ENCODE results near the gene CCZ1.
"Not testable (repeated sequence)": the region's sequence is repeated elsewhere in the genome, so short reads cannot be mapped to it uniquely, and the experiment has no call there.

- not testable (repeated sequence) for TF ChIP-seq POLR2AphosphoS5, POLR2A (IDR thresholded peaks at IDR 0.05)
- TF ChIP-seq, protein P1, sequence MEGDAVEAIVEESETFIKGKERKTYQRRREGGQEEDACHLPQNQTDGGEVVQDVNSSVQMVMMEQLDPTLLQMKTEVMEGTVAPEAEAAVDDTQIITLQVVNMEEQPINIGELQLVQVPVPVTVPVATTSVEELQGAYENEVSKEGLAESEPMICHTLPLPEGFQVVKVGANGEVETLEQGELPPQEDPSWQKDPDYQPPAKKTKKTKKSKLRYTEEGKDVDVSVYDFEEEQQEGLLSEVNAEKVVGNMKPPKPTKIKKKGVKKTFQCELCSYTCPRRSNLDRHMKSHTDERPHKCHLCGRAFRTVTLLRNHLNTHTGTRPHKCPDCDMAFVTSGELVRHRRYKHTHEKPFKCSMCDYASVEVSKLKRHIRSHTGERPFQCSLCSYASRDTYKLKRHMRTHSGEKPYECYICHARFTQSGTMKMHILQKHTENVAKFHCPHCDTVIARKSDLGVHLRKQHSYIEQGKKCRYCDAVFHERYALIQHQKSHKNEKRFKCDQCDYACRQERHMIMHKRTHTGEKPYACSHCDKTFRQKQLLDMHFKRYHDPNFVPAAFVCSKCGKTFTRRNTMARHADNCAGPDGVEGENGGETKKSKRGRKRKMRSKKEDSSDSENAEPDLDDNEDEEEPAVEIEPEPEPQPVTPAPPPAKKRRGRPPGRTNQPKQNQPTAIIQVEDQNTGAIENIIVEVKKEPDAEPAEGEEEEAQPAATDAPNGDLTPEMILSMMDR (IDR thresholded peaks at IDR 0.05), result not testable (repeated sequence)
Measured at GRCh38 chr7:5858494-5858893, 40.0 kb upstream of the CCZ1 start.
